HFFc6 (cell line): ENCODE measurements around the gene SNAPIN. TPM values are rescaled to one million over a fixed set of nuclear protein-coding genes. Genes with fewer than 3 reads are reported as not detected.
A peak's percentile ranks its signal among the peaks of the same experiment; 100 is the strongest.

ENCODE experiments used
- DNase-seq: peaks from one replicate; pipeline ENCODE4 v3.0.0-alpha.2; 2018
- H3K27ac Mint-ChIP-seq: 2 replicates; pipeline ENCODE4 v1.8.0; 2020; ENCODE audit warnings: mild to moderate bottlenecking, mixed read lengths
- H3K27me3 Mint-ChIP-seq: 2 replicates; pipeline ENCODE4 v1.8.0; 2021; ENCODE audit warnings: mild to moderate bottlenecking, moderate library complexity, mixed read lengths; ENCODE audit not compliant: insufficient read depth
- H3K36me3 Mint-ChIP-seq: 2 replicates; pipeline ENCODE4 v1.8.0; 2021; ENCODE audit warnings: low read depth, mixed read lengths
- H3K4me1 Mint-ChIP-seq: 2 replicates; pipeline ENCODE4 v1.8.0; 2020; ENCODE audit warnings: low read depth, mixed read lengths
- H3K4me3 Mint-ChIP-seq: 2 replicates; pipeline ENCODE4 v1.8.0; 2020; ENCODE audit warnings: mild to moderate bottlenecking, moderate library complexity, mixed read lengths
- H3K9me3 Mint-ChIP-seq: 2 replicates; pipeline ENCODE4 v1.8.0; 2020; ENCODE audit warnings: mild to moderate bottlenecking, mixed read lengths
- CTCF ChIP-seq: fragments of 200-600 bp; sonication (generic); IDR thresholded peaks from 2 replicates; pipeline ENCODE4 v1.5.0; 2021; ENCODE audit warnings: antibody characterized with exemption, mild to moderate bottlenecking
- total RNA-seq, 6 experiments: library from RNA; stranded (reverse); fragmentation: NEBNext Ultra II Directional; extraction: Animal tissue kit (Norgen Biotek cat#: 25700); gene quantifications; 2 replicates in 1 of 6; 3 replicates in 5 of 6; pipeline ENCODE4 v1.2.3, GENCODE V29; 2021

SNAPIN gene
- total RNA-seq, 6 experiments from 2014 or later: 40.7 to 46.7 (median 42.4) TPM

GRCh38 chr1:153630384-153630783 lies 28.1 kb upstream of the SNAPIN start:
- TF ChIP-seq CTCF: no peak
- no peak for DNase-seq
- Mint-ChIP-seq H3K27me3 (peaks cover 6% of the 10 kb centered on the region), H3K4me3 (no peak overlapping the region), H3K9me3 (peaks cover 4% of the 10 kb centered on the region; the same call in 1 of the 2 replicates), H3K4me1 (peaks cover 61% of the 10 kb centered on the region), H3K36me3 (peaks cover 35% of the 10 kb centered on the region), H3K27ac (peak overlapping the region; percentile 61; the same call in 1 of the 2 replicates)

- Mint-ChIP-seq H3K4me3 (peak overlapping the region; percentile 28; the same call in 1 of the 2 replicates), H3K27ac (peak overlapping the region; percentile 39), H3K27me3 (peaks cover 6% of the 10 kb centered on the region), H3K9me3 (peaks cover 4% of the 10 kb centered on the region; the same call in 1 of the 2 replicates), H3K36me3 (peaks cover 30% of the 10 kb centered on the region), H3K4me1 (peaks cover 52% of the 10 kb centered on the region)
- DNase-seq: peak; percentile 38
- TF ChIP-seq CTCF: no peak
Observed at GRCh38 chr1:153631047-153632022, 27.2 kb upstream of the SNAPIN start.

- DNase-seq: no peak
- Mint-ChIP-seq H3K27ac (peak overlapping the region; percentile 100; the same call in 1 of the 2 replicates), H3K4me1 (peaks cover 48% of the 10 kb centered on the region), H3K4me3 (peak overlapping the region; percentile 93), H3K9me3 (peaks cover 4% of the 10 kb centered on the region; the same call in 1 of the 2 replicates), H3K27me3 (no peaks in the 10 kb centered on the region; the same call in 1 of the 2 replicates), H3K36me3 (peaks cover 44% of the 10 kb centered on the region)
- TF ChIP-seq CTCF: no peak
Observed at GRCh38 chr1:153633161-153633753, 25.2 kb upstream of the SNAPIN start.

- peaks cover 44% of the 10 kb centered on the region for H3K36me3 Mint-ChIP-seq
- peaks cover 4% of the 10 kb centered on the region; the same call in 1 of the 2 replicates for H3K9me3 Mint-ChIP-seq
- peak; percentile 98 for DNase-seq
- TF ChIP-seq CTCF: no peak
- peaks cover 48% of the 10 kb centered on the region for H3K4me1 Mint-ChIP-seq
- H3K4me3 Mint-ChIP-seq: peak within 1 kb of the TSS; percentile 93
- H3K27me3 Mint-ChIP-seq: no peaks in the 10 kb centered on the region; the same call in 1 of the 2 replicates
- H3K27ac Mint-ChIP-seq: peak within 1 kb of the TSS; percentile 100
Observed at GRCh38 chr1:153633754-153634665, 24.5 kb upstream of the SNAPIN start, which contains the start of gene CHTOP. CHTOP (plus strand) TSS chr1:153634066; CDS start chr1:153636589, 2,523 bp downstream.

GRCh38 chr1:153635872-153636271 lies 22.6 kb upstream of the SNAPIN start:
- Mint-ChIP-seq H3K27me3 (no peaks in the 10 kb centered on the region; the same call in 1 of the 2 replicates), H3K4me3 (peak overlapping the region; percentile 93), H3K36me3 (peaks cover 44% of the 10 kb centered on the region), H3K27ac (no peak overlapping the region), H3K4me1 (peaks cover 40% of the 10 kb centered on the region), H3K9me3 (peaks cover 4% of the 10 kb centered on the region; the same call in 1 of the 2 replicates)
- DNase-seq: no peak
- TF ChIP-seq CTCF: no peak
